H1 (cell line): ENCODE measurements around the gene NEURL4. TPM values are rescaled to one million over a fixed set of nuclear protein-coding genes. Genes with fewer than 3 reads are reported as not detected.

Source experiments
- GTF2F1 ChIP-seq: IDR thresholded peaks from 2 replicates; pipeline ENCODE4 v1.6.1; 2012; ENCODE audit warnings: low read depth, low read length, improper control_type of control experiment, borderline replicate concordance
- JUND ChIP-seq: IDR thresholded peaks from 2 replicates; pipeline ENCODE4 v1.6.1; 2011; ENCODE audit warnings: mild to moderate bottlenecking, improper control_type of control experiment, low read length
- PHF8 ChIP-seq: fragments of 200-600 bp; sonication (generic); conservative IDR thresholded peaks from 2 replicates; pipeline ENCODE4 v1.7.1; 2012; ENCODE audit warnings: low read depth, mild to moderate bottlenecking, inconsistent platforms, low read length, moderate library complexity
- SAP30 ChIP-seq: fragments of 300-600 bp; sonication (generic); IDR thresholded peaks from 2 replicates; pipeline ENCODE4 v1.7.1; 2012; ENCODE audit warnings: low read length, moderate library complexity, mild to moderate bottlenecking, inconsistent platforms; ENCODE audit not compliant: insufficient read depth, insufficient replicate concordance
- SUZ12 ChIP-seq: fragments of 200-600 bp; sonication (generic); IDR thresholded peaks from 2 replicates; pipeline ENCODE4 v1.6.1; 2012; ENCODE audit warnings: mild to moderate bottlenecking, inconsistent platforms, low read length, moderate library complexity, mixed read lengths
- TEAD4 ChIP-seq: IDR thresholded peaks from 2 replicates; pipeline ENCODE4 v1.6.1; 2012; ENCODE audit warnings: low read depth, low read length, inconsistent platforms, mixed read lengths
- polyA plus RNA-seq, 7 experiments: library from polyadenylated mRNA; depleted of rRNA in 3 of 7; stranded (reverse) in 5 of 7; unstranded in 2 of 7; fragments of >200 nt in 5 of 7; fragments of 200-250 nt in 2 of 7; gene quantifications; 1 replicate in 5 of 7; 2 replicates in 1 of 7; 4 replicates in 1 of 7; pipeline versions ENCODE4 v1.2.1 to v1.2.3, GENCODE V29; 2011 to 2013; ENCODE audit warnings: missing spikeins in 2 of 7, mixed read lengths in 2 of 7
- total RNA-seq: library from RNA; stranded (reverse); fragmentation: NEBNext Ultra II Directional; extraction: Animal tissue kit (Norgen Biotek cat#: 25700); gene quantifications from 2 replicates; pipeline ENCODE4 v1.2.1, GENCODE V29; 2021

Gene NEURL4
- total and polyA plus RNA-seq, 2 of the 8 experiments (the other 6 are each of a cell fraction or from before 2014, with no cell fraction given) = 29.6 to 46.8 TPM

- TF ChIP-seq SUZ12 (no peak), JUND (no peak), GTF2F1 (no peak), PHF8 (no peak), TEAD4 (no peak), SAP30 (no peak)
- TF ChIP-seq, all 59 proteins: peak for 0
Measured at GRCh38 chr17:7289256-7290032, 39.7 kb downstream of the NEURL4 start (continued).
